Skin epidermis (tissue), 12 donors: Measurements from ENCODE around the gene VPS36.
"Not testable (repeated sequence)": the region's sequence is repeated elsewhere in the genome, so short reads cannot be mapped to it uniquely, and the experiment has no call there.

Experiments used
- H3K27ac ChIP-seq, 21 experiments: fragments of 200-600 bp; sonication (generic) in 11 of 21; one replicate each; pipeline ENCODE4 v1.5.0; 2020; ENCODE audit warnings: mild to moderate bottlenecking in 3 of 21, inconsistent platforms in 2 of 21, moderate library complexity in 2 of 21
- H3K4me3 ChIP-seq, 7 experiments: fragments of 200-600 bp; sonication (generic) in 2 of 7; one replicate each; pipeline ENCODE4 v1.5.0; 2020; ENCODE audit warnings: inconsistent platforms in 2 of 7, mild to moderate bottlenecking in 2 of 7, moderate library complexity in 1 of 7

VPS36 gene

DNA sequence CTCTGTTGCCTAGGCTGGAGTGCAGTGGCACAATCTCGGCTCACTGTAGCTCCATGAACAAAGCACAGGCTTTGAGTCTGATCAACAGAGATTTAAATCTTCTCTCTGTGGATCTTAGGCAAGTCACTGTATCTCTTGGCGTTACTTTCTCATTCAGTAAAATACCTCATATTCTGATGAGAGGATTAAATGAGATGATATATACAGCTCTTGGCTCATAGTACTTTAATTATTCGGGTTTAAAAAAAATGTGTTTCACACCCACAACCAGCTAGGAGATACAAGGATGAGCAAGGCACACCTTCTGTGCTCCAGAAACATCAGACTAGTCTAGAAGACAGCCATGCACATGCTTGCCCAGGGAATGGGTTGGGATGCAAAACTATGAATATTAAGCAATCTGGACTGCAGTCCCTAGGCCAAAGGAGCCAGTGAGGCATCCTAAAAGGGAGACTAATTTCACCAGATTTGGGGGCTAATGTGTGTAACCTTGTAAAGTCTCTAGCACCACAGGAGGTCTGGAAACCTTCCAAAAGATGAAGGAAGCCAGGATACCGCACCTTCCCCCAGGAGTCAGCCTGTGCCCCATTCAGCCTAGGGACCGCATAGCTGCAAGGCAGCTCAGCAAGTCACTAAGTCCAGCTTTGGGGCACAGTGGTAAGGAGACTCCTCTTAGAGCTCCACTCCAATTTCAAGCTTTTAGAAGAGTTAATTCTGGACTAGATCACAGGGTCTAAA, 2.5 kb downstream of the VPS36 start:
- Histone ChIP-seq H3K27ac (peak overlapping the region in 17 of 21 experiments; percentile 34 to 99 (median 95)), H3K4me3 (peak overlapping the region in 2 of 7 experiments; percentile 84 to 95)

DNA sequence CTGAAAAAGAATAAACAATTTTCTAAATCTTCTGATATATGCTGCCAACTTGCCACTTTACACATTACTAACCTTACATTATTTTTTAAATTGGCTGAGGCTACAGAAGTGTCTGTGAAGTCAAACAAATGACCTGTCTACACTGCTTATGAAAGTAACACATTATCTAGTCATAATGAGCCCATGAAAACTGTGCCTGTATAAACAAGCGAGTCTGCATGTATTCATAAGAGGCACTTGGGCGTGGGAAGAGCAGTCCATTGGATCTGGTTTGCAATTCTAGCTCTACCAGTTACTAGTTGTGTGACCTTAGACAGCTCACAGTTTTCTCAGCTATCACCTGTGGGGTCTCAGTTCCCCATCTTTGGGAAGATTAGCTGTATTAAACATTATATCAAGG, 3.1 kb downstream of the VPS36 start:
- Histone ChIP-seq H3K4me3 (peak overlapping the region in 1 of 7 experiments; percentile 10), H3K27ac (peak overlapping the region in 16 of 21 experiments; percentile 11 to 99 (median 84))

DNA sequence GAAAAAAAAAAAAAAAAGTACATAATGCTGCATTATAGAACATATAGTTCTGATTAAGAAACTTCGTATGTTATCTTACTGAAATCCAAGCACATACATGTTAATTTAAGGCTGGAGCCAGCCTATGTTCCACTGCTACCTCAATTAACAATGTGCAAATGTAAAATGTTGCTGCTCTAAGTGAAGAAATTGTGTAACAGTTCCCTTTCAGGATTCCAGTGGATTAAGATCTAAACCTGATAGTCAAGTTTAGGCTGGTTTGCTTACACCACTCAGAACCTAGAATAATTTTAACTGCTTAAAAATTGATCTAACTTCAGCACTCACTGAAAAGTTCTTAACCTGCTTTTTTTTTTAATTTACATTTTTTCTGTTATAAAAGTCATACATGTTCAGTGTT, 4.2 kb downstream of the VPS36 start:
- Histone ChIP-seq H3K4me3 (no peak overlapping the region), H3K27ac (peak overlapping the region in 11 of 21 experiments; percentile 35 to 99 (median 69))

DNA sequence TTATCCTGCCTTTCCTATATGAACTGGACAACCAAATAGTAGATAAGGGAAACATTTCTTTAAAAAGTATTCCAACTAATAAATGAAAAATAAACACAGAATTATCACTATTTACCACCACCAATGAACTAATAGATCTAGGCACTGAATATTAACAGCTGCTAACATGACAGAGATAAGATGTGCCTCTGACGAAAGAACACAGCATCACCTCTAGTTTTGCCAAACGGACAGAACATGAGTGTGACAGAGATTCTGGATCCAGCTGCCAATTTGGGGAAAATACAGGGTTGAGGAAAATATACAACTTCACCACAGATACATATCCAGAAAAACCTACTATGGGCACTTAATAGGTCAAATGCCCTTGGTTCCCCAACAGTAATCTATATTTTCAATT, 18.0 kb downstream of the VPS36 start:
- no peak overlapping the region for H3K27ac ChIP-seq
- H3K4me3 ChIP-seq, result no peak overlapping the region

DNA sequence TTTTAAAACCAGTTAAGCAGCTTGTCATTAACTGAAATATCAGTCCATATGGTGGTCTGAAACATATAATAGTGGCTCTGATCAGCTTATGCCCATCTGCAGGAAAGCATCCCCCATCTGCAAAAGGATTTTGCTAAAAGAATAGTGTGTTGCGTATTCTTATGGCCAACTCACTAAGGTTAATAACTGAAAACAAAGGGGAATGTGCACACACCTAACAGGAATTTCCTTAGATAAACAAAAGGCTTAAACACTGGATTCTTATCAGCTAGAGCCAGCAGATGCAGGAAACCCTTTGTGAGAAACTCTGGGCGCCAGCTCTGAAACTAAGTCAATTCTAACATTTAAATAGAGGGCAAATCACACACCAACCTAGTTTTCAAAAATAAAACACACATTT, 22.1 kb downstream of the VPS36 start:
- H3K4me3 ChIP-seq, result no peak overlapping the region
- H3K27ac ChIP-seq, result peak overlapping the region in 3 of 21 experiments; percentile 1 to 25 (median 19)

DNA sequence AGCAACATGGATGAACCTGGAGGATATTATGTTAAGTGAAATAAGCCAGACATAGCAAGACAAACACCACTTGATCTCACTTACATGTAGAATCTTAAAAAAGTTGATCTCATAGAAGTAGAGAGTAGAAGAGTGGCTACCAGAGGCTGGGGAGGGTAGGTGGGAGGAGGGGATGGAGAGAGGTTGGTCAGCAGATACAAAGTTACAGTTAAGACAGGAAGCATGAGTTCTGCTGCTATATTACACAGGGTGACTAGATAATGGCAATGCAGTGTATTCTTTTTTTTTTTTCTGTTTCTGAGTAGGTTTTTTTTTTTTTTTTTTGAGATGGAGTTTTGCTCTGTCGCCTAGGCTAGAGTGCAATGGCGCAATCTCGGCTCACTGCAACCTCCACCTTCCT, 29.2 kb downstream of the VPS36 start:
- Histone ChIP-seq H3K27ac (no peak overlapping the region), H3K4me3 (no peak overlapping the region)

DNA sequence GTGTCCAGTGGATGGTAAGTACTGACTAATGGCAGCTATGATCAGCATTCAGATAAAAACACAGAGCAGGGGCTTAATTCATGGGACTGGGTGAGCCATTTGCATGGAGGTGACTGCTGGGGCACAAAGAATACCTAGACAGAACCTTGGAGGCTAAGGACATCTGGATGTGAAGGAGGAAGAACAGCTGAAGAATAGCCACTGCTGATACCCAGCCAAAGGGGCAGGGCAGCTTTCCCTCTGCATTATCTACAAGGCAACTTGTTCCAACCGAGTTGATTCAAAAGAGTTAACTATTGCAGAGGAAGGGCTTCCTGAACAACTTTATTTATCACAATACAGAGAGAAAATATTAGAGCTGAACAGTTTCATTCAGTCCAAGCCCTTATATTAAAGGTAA, 31.4 kb downstream of the VPS36 start:
- no peak overlapping the region for H3K4me3 ChIP-seq

DNA sequence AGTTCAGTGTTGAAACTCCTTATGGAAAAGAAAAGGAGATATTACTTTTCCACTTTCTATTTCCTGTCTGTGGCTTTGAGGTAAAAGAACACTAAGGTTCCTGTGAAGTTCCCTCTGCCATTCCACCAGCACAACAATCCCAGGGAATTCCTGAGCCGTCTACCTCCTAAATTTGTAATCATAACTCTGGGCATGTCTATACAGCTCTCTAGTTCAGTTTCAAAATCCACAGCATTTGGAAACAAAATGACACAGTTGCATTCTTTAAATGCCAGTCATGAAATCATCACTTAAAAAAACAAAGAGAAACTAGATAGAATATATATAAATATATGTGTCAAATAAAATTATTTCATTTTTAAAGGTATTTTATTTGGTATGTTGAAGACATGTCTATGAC, 35.5 kb downstream of the VPS36 start:
- Histone ChIP-seq H3K4me3 (no peak overlapping the region), H3K27ac (peak overlapping the region in 16 of 21 experiments; percentile 33 to 80 (median 68))

More for the DNA sequence above, 31.4 kb downstream of the VPS36 start:
- peak overlapping the region in 2 of 21 experiments; percentile 10 to 21 for H3K27ac ChIP-seq

DNA sequence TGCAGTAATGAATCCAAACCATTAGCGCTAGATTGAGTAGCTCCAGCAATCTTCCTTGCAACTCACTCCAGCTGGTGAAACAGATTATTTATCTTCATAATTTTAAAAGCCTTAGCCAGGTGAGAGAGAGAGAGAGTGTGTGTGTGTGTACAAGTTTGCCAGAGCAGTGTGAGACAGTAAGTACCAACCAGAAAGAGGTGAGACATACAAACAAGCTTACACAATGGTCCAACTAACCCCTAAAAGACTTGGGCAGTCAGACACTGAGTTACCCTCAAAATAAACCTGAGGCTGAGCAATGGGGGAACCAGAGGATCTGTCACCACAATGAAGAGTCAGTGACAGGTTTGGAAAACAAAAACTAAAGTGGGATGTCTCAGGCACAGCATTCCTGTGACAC, 36.4 kb downstream of the VPS36 start:
- H3K4me3 ChIP-seq, result no peak overlapping the region

DNA sequence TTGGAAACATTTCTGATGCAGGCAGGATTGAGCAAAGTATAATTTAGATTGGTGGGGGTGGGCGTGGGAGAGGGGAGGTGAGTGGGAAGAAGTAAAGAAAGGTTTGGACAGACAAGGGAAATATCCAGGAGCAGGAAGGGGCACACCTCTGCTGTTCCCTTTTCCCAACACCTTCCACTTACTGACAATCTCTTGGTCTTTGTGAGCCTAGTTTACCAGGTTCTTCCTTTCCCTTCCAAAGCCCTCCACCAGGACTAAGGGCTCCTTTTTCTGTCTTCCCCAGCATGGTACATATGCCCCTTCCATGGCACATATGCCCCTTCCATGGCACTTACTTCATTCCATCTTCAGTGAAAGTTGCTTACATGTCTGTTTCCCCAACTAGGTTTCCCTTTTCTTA, 38.3 kb downstream of the VPS36 start:
- Histone ChIP-seq H3K4me3 (no peak overlapping the region), H3K27ac (peak overlapping the region in 10 of 21 experiments; percentile 1 to 69 (median 15))

More for the DNA sequence above, 36.4 kb downstream of the VPS36 start:
- peak overlapping the region in 18 of 21 experiments; percentile 33 to 80 (median 68) for H3K27ac ChIP-seq

DNA sequence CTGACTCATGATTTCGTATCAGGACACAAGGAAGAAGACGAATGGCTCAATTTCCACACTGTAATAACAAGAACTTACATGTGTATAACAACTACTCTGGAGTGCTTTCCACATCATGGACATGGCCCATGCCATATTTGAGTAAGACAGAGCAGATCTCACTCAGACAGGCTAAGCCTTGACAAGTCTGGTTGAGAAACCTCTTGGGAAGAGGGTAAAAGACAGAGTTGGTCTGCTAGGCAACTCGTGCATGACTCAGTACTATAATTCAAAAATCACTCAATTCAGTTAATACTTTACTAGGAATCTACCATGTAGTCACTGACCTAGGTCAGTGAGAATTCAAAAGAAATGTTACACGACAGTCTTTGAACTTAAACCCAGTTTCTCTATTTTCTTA, 38.8 kb downstream of the VPS36 start:
- Histone ChIP-seq H3K27ac (peak overlapping the region in 8 of 21 experiments; percentile 1 to 69 (median 10)), H3K4me3 (no peak overlapping the region)

DNA sequence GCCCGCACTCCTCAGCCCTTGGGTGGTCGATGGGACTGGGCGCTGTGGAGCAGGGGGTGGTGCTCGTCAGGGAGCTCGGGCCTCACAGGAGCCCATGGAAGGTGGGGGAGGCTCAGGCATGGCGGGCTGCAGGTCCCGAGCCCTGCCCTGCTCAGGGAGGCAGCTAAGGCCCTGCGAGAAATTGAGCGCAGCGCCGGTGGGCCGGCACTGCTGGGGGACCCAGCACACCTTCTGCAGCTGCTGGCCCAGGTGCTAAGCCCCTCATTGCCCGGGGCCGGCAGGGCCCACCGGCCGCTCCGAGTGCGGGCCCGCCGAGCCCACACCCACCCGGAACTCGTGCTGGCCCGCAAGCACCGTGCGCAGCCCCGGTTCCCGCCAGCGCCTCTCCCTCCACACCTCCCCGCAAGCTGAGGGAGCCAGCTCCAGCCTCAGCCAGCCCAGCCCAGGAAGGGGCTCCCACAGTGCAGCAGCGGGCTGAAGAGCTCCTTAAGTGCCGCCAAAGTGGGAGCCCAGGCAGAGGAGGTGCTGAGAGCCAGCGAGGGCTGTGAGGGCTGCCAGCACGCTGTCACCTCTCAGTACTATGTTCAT, 42.3 kb downstream of the VPS36 start:
- H3K4me3 ChIP-seq, H3K27ac ChIP-seq: not testable (repeated sequence)

DNA sequence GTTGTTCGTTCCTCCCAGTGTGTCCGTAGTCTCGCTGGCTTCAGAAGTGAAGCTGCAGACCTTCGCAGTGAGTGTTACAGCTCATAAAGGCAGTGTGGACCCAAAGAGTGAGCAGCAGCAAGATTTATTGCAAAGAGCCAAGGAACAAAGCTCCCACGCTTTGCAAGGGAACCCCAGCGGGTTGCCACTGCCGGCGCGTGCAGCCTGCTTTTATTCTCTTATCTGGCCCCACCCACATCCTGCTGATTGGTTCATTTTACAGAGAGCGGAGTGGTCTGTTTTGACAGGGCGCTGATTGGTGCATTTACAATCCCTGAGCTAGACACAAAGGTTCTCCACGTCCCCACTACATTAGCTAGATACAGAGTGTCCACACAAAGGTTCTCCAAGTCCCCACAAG, 43.0 kb downstream of the VPS36 start:
- H3K4me3 ChIP-seq, H3K27ac ChIP-seq: not testable (repeated sequence)

DNA sequence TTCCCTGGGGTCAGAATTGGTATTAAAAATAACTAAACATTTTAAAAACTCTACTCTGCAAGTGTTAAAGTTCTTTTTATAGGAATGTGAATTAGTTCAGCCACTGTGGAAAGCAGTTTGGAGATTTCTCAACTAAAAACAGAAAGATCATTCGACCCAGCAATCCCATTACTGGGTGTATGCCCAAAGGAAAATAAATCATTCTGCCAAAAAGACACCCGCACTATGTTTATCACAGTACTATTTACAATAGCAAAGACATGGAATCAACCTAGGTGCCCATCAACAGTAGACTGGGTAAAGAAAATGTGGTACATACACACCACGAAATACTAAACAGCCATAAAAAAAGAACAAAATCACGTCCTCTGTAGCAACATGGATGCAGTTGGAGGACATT, 43.8 kb downstream of the VPS36 start:
- H3K4me3 ChIP-seq, result peak overlapping the region in 1 of 7 experiments; percentile 62

DNA sequence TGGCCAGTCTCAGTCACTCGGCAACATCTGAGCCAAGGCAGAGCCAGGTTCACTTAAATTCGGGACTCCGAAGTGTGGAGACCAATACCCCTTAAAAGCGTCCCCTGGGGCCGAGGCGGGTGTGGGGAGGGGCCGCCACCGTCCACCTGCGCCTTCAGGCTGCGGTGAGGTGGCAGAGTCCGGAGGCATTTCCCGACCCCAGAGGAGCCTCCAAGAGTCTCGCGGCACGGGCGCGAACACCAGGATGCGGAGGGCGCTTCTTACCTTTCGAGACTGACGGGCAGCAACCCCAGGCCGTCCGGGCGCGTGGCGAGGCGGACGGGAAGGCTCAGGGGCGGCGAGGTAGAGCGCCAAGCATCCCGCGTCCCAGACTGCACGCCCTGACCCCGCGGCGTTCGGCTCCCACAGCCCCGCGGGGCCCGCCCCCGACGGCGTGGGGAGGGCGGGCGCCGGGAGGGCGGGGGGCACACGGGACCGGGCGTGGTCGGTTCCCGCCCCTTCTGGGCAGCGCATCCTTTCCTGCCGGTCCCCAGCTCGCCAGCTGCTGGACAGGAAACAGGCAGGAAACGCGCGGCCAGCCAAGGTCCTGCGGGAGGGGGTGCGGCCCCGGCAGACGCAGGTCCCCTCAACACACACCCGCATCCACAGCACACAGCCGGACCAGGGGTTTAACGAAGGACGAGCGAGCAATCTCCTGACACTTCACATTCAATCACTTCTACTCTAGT, 44.5 kb downstream of the VPS36 start, which contains the start of gene THSD1:
Gene THSD1, minus strand, starts transcription at position 406 of the 728 bp plus-strand sequence. CDS start 3,572 bp downstream, outside the sequence.
- Histone ChIP-seq H3K4me3 (peak within 1 kb of the TSS; percentile 33 to 62 (median 53)), H3K27ac (peak within 1 kb of the TSS in 17 of 21 experiments; percentile 4 to 82 (median 63))

More for the DNA sequence above, 43.8 kb downstream of the VPS36 start:
- peak overlapping the region in 11 of 21 experiments; percentile 4 to 82 (median 69) for H3K27ac ChIP-seq

DNA sequence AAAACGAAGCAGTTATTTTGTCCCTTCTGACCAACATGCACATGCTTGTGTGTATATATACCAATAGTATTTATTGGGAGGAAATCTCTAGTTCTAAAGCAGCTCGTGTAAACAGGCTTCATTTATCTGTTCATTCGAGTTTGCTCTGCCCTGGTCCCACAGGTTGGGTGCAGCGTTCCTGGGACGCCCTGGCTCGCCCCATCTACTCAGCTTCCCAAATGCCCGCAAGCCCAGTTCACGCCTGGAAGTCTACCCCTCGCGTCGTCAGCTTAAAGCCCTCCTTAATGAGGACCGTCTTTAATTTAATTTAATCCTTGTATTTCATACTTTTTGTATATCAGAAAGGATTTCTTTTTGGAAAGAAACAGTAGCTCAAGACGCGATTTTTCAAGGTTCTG, 45.1 kb downstream of the VPS36 start:
- Histone ChIP-seq H3K27ac (peak overlapping the region in 17 of 21 experiments; percentile 4 to 82 (median 63)), H3K4me3 (peak overlapping the region; percentile 33 to 62 (median 53))

DNA sequence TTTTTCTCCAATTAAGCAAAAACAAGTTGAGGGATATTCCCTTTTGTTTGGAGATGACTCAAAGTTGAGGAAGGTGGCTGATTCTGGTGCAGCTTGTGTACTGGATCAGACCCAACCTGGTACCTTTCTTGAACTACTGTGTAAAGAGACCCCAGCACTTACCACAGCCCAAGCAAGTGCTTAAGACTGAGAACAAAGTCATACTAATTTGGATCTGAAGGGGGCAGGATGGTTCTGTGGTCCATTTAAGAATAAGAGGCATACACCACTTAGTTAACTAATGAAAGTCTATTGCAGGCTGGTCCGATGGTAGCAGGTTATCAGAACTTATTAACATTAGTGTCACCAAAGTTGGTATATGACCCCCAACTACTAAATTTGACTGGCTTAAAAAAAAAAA, 50.7 kb downstream of the VPS36 start:
- Histone ChIP-seq H3K27ac (no peak overlapping the region), H3K4me3 (no peak overlapping the region)

DNA sequence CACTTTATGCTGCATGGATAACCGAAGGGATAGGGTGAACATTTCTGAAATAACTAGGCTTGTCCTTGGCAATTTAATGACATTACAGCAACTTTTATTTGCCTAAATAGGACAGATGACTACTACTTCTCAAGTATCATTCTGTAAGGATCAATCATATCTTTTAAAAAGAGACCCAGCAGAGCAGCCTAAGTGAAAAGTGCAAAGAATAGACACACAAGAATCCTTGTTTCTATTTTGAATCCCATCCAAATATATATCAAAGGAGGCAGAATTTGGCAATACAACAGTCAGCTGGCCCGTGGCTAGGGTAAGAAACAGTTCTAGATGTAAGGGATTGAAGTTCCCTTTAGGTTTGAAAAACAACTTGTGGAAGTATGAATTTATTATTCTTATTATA, 51.4 kb downstream of the VPS36 start:
- Histone ChIP-seq H3K27ac (no peak overlapping the region), H3K4me3 (no peak overlapping the region)

DNA sequence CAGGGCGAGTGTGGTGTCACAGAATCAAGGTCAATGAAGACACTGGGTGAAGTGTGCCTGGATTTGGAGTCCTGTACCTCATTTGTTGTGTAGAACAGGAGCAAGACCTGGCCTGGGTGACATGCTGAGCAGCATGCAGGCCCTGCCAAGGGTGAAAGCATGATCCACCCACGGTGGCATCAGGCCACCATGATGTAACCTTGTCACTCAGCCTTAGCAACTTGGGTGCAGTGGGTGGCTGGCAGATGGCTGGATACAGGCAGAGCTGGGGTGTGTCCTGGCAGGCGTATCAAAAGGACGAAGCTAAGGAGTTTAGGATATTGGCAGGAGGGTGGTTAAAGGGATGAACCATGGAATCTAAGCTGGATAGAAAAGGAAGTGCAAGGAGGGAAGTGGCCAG, 54.7 kb downstream of the VPS36 start:
- Histone ChIP-seq H3K4me3 (no peak overlapping the region), H3K27ac (no peak overlapping the region)

DNA sequence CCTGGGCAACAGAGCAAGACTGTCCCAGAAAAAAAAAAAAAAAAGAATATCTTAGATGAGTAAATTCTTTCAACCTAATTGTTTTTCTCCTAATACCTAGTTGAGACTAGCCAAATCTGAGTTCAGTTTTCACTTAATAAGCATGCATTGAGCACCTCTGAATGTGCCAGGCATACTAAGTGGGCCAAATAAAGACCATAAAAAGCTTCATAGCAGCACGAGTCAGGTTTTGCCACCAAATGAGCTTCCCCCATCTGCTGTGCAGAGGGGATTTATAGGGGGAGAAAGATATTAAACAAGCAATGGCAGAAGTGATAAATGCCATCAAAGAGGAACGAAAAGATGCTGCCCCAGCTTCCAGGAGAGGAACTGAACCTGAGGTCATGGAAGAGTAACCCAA, 55.8 kb downstream of the VPS36 start:
- Histone ChIP-seq H3K4me3 (no peak overlapping the region), H3K27ac (no peak overlapping the region)
